Prostate gland (tissue), 2 donors: ENCODE results near the gene UTP3.
"Not testable (repeated sequence)": the region's sequence is repeated elsewhere in the genome, so short reads cannot be mapped to it uniquely, and the experiment has no call there.

Experiments used
- POLR2A ChIP-seq: fragments of 450-650 bp; IDR thresholded peaks from one replicate; pipeline ENCODE4 v1.6.1; 2016; ENCODE audit warnings: antibody characterized with exemption, mild to moderate bottlenecking
- POLR2AphosphoS5 ChIP-seq: sonication (generic); formaldehyde crosslinking; IDR thresholded peaks from one replicate; pipeline ENCODE4 v1.6.1; 2017; ENCODE audit warnings: antibody characterized with exemption
- TF ChIP-seq, protein P1 (sequence below), 4 experiments: fragments of 200-600 bp in 2 of 4; fragments of 450-650 bp in 2 of 4; sonication (generic) in 2 of 4; IDR thresholded peaks; 1 replicate in 3 of 4; 2 replicates in 1 of 4; pipeline ENCODE4 v1.5.1; 2016 to 2019; ENCODE audit warnings: antibody characterized with exemption in 4 of 4, mild to moderate bottlenecking in 2 of 4, moderate library complexity in 2 of 4

DNA sequence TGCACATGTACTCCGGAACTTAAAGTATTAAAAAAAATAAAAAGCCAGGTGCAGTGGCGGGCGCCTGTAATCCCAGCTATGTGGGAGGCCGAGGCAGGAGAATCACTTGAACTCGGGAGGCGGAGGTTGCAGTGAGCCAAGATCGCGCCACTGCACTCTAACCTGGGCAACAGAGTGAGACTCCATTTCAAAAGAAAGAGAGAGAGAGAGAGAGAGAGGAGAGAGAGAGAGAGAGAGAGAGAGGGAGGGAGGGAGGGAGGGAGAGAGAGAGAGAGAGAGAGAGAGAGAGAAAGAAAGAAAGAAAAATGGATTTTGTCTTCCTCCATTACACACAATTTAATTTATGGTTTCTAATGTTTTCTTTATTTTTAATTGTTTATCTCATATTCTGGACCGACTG is 44.5 kb downstream of the UTP3 start:
- TF ChIP-seq, protein P1, sequence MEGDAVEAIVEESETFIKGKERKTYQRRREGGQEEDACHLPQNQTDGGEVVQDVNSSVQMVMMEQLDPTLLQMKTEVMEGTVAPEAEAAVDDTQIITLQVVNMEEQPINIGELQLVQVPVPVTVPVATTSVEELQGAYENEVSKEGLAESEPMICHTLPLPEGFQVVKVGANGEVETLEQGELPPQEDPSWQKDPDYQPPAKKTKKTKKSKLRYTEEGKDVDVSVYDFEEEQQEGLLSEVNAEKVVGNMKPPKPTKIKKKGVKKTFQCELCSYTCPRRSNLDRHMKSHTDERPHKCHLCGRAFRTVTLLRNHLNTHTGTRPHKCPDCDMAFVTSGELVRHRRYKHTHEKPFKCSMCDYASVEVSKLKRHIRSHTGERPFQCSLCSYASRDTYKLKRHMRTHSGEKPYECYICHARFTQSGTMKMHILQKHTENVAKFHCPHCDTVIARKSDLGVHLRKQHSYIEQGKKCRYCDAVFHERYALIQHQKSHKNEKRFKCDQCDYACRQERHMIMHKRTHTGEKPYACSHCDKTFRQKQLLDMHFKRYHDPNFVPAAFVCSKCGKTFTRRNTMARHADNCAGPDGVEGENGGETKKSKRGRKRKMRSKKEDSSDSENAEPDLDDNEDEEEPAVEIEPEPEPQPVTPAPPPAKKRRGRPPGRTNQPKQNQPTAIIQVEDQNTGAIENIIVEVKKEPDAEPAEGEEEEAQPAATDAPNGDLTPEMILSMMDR (IDR thresholded peaks at IDR 0.05): not testable (repeated sequence)
- not testable (repeated sequence) for TF ChIP-seq POLR2AphosphoS5, POLR2A
